ENCODE data around the gene KLHDC4. TPM values are rescaled to one million over a fixed set of nuclear protein-coding genes. Genes with fewer than 3 reads are reported as not detected.
A peak's percentile ranks its signal among the peaks of the same experiment; 100 is the strongest.

The KLHDC4 gene
- total and polyA plus RNA-seq, 10 of the 15 experiments (the other 5 are each of a cell fraction or from before 2014, with no cell fraction given), result 0.80 to 62.1 (median 32.8) TPM

DNA sequence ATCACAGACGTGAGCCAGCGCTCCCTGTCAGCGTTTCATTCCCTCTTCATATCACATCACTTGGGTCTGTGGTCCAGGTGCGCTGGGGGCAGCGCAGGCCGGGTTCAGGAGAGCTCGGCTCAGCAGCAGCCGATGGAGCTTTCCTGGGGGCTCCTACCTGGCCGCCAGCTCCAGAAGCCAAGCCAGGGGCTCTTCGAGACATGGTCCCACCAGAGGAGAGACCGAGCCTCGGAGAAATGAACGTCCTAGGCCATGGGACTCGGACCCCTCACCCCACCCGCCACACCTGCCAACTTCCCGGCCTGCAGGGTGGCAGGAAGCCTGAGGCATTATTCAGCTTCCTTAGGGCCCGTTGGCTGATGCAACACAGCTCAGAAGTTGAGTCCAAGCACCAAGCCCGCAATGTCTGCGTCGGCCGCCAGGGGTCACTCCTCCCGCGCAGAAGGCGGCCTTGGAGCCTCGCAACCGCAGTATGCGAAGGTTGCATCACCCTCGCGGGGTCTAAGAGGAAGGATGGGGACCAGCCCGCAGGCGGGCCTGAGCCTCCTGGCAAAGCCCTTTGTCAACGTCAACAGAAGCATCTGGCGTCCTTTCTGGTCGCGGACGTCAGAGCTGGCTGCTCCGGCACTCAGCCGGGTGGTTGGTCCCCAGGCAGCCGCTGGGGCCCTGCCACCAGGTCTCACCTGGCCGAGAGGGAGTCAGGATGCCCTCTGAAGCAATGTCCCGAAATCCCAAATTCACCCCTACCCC lies 13.2 kb upstream of the KLHDC4 start (continued):
- TF ChIP-seq, protein P1, sequence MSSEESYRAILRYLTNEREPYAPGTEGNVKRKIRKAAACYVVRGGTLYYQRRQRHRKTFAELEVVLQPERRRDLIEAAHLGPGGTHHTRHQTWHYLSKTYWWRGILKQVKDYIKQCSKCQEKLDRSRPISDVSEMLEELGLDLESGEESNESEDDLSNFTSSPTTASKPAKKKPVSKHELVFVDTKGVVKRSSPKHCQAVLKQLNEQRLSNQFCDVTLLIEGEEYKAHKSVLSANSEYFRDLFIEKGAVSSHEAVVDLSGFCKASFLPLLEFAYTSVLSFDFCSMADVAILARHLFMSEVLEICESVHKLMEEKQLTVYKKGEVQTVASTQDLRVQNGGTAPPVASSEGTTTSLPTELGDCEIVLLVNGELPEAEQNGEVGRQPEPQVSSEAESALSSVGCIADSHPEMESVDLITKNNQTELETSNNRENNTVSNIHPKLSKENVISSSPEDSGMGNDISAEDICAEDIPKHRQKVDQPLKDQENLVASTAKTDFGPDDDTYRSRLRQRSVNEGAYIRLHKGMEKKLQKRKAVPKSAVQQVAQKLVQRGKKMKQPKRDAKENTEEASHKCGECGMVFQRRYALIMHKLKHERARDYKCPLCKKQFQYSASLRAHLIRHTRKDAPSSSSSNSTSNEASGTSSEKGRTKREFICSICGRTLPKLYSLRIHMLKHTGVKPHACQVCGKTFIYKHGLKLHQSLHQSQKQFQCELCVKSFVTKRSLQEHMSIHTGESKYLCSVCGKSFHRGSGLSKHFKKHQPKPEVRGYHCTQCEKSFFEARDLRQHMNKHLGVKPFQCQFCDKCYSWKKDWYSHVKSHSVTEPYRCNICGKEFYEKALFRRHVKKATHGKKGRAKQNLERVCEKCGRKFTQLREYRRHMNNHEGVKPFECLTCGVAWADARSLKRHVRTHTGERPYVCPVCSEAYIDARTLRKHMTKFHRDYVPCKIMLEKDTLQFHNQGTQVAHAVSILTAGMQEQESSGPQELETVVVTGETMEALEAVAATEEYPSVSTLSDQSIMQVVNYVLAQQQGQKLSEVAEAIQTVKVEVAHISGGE (CRISPR knock-in tag; IDR thresholded peaks at IDR 0.05), result no peak
- peak; percentile 68; the same call in 1 of the 2 replicates for TF ChIP-seq TBL1XR1 (IDR thresholded peaks at IDR 0.05; ENCODE audit: low read depth, low read length)
- peak; percentile 52 to 53; a peak in 2 of 4 replicates for TF ChIP-seq EP300 (IDR thresholded peaks at IDR 0.05; ENCODE audit: borderline replicate concordance in 1 of 2, control insufficient read depth in 1 of 2, low read depth in 2 of 2, low read length in 2 of 2)
- TF ChIP-seq CTCF (IDR thresholded peaks at IDR 0.05 in 2 of 3, conservative IDR thresholded peaks at IDR 0.05 in 1 of 3; ENCODE audit: control insufficient read depth in 2 of 3, extremely low read depth in 1 of 3, insufficient read depth in 1 of 3, low read depth in 3 of 3, low read length in 3 of 3), result peak; percentile 92 to 98 (median 98); a peak in 5 of 6 replicates
- no peak for TF ChIP-seq CBX3 (IDR thresholded peaks at IDR 0.05; ENCODE audit: borderline replicate concordance, low read depth)
- TF ChIP-seq FOXM1 (IDR thresholded peaks at IDR 0.05; ENCODE audit: low read depth, low read length), result peak; percentile 31; the same call in 1 of the 2 replicates
- TF ChIP-seq FOXK2 (IDR thresholded peaks at IDR 0.05), result no peak
- TF ChIP-seq, protein P2, sequence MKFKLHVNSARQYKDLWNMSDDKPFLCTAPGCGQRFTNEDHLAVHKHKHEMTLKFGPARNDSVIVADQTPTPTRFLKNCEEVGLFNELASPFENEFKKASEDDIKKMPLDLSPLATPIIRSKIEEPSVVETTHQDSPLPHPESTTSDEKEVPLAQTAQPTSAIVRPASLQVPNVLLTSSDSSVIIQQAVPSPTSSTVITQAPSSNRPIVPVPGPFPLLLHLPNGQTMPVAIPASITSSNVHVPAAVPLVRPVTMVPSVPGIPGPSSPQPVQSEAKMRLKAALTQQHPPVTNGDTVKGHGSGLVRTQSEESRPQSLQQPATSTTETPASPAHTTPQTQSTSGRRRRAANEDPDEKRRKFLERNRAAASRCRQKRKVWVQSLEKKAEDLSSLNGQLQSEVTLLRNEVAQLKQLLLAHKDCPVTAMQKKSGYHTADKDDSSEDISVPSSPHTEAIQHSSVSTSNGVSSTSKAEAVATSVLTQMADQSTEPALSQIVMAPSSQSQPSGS (IDR thresholded peaks at IDR 0.05; ENCODE audit: low read length), result no peak
- TF ChIP-seq, protein P3, sequence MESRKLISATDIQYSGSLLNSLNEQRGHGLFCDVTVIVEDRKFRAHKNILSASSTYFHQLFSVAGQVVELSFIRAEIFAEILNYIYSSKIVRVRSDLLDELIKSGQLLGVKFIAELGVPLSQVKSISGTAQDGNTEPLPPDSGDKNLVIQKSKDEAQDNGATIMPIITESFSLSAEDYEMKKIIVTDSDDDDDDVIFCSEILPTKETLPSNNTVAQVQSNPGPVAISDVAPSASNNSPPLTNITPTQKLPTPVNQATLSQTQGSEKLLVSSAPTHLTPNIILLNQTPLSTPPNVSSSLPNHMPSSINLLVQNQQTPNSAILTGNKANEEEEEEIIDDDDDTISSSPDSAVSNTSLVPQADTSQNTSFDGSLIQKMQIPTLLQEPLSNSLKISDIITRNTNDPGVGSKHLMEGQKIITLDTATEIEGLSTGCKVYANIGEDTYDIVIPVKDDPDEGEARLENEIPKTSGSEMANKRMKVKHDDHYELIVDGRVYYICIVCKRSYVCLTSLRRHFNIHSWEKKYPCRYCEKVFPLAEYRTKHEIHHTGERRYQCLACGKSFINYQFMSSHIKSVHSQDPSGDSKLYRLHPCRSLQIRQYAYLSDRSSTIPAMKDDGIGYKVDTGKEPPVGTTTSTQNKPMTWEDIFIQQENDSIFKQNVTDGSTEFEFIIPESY (IDR thresholded peaks at IDR 0.05), result no peak
- no peak for TF ChIP-seq STAT3 (IDR thresholded peaks at IDR 0.05; ENCODE audit: low read depth, low read length)
- 0 out of 2 replicates have a peak, but pooled peaks have one; percentile 18 for TF ChIP-seq MXI1 (IDR thresholded peaks at IDR 0.05; ENCODE audit: low read depth, low read length)
- TF ChIP-seq ZNF274 (IDR thresholded peaks at IDR 0.05; ENCODE audit: insufficient read depth, insufficient read length), result no peak
- TF ChIP-seq BACH1 (IDR thresholded peaks at IDR 0.05; ENCODE audit: borderline replicate concordance), result peak; percentile 52
- TF ChIP-seq TCF7 (IDR thresholded peaks at IDR 0.05; ENCODE audit: borderline replicate concordance), result no peak
- no peak for TF ChIP-seq WRNIP1 (IDR thresholded peaks at IDR 0.05; ENCODE audit: borderline replicate concordance, low read depth, low read length)
- TF ChIP-seq HDAC2 (IDR thresholded peaks at IDR 0.05), result no peak
- no peak for TF ChIP-seq RBBP5 (conservative IDR thresholded peaks at IDR 0.05)

Data from GM12878 (cell line).